ENCODE data around the gene MIDN.

GRCh38 chr19:1298235-1298634 is 49.9 kb downstream of the MIDN start:
- TF ChIP-seq ZNF274 (IDR thresholded peaks at IDR 0.05; ENCODE audit: low read depth, low read length) (no peak), SUZ12 (IDR thresholded peaks at IDR 0.05; ENCODE audit: extremely low read depth, insufficient read depth, insufficient read length) (no peak)
